CD4-positive, alpha-beta T cell (primary cell): ENCODE measurements around the gene EGF. TPM values are rescaled to one million over a fixed set of nuclear protein-coding genes. Genes with fewer than 3 reads are reported as not detected.
"Not testable (repeated sequence)": the region's sequence is repeated elsewhere in the genome, so short reads cannot be mapped to it uniquely, and the experiment has no call there.

Experiments
- ATAC-seq: fragments of 200-7000 bp; cut with Tn5 transposase; one replicate; pipeline ENCODE4 v1.10.0; 2022; ENCODE audit warnings: mild to moderate bottlenecking; ENCODE audit not compliant: poor library complexity
- CTCF ChIA-PET: fragments of 350-600 bp; sonication (Branson Sonifier 250); formaldehyde crosslinking; loops from one replicate; lab custom pipeline; 2021; ENCODE audit warnings: antibody characterized with exemption, inconsistent platforms; lab: Charles Lee
- POLR2A ChIA-PET: fragments of 350-600 bp; sonication (Branson Sonifier 250); formaldehyde crosslinking; loops from one replicate; lab custom pipeline; 2021; ENCODE audit warnings: antibody characterized with exemption, inconsistent platforms; lab: Charles Lee
- DNase-seq, 14 experiments: peaks; one replicate each; pipeline ENCODE4 v3.0.0-alpha.2; 2013 to 2020; ENCODE audit warnings: mixed read lengths in 2 of 14
- H3K27ac ChIP-seq, 2 donors: one replicate each; pipeline versions ENCODE4 v1.5.1 to v1.7.0; 2013; ENCODE audit warnings: low read length in 2 of 2, low read depth in 1 of 2, mild to moderate bottlenecking in 1 of 2
- H3K27me3 ChIP-seq, 2 experiments: 1 replicate in 1 of 2; 2 replicates in 1 of 2; pipeline versions ENCODE4 v1.6.1 to v1.7.0; 2013; ENCODE audit warnings: low read length in 2 of 2, control low read depth in 1 of 2, mild to moderate bottlenecking in 1 of 2, moderate library complexity in 1 of 2; ENCODE audit not compliant: insufficient read depth in 2 of 2, control insufficient read depth in 1 of 2
- H3K36me3 ChIP-seq: one replicate; pipeline ENCODE4 v1.6.1; 2013; ENCODE audit warnings: low read length, control low read depth; ENCODE audit not compliant: insufficient read depth
- H3K4me1 ChIP-seq: one replicate; pipeline ENCODE4 v1.6.1; 2013; ENCODE audit warnings: low read length, control low read depth; ENCODE audit not compliant: insufficient read depth
- H3K4me3 ChIP-seq: one replicate; pipeline ENCODE4 v1.5.1; 2013; ENCODE audit warnings: mild to moderate bottlenecking, low read length, moderate library complexity
- H3K9me3 ChIP-seq, 2 experiments: 1 replicate in 1 of 2; 2 replicates in 1 of 2; pipeline versions ENCODE4 v1.6.1 to v1.7.0; 2013; ENCODE audit warnings: low read length in 2 of 2, mild to moderate bottlenecking in 2 of 2, control low read depth in 1 of 2, moderate library complexity in 1 of 2; ENCODE audit not compliant: control insufficient read depth in 1 of 2, insufficient read depth in 1 of 2
- H3K27ac Mint-ChIP-seq: one replicate; pipeline ENCODE4 v1.8.0; 2020; ENCODE audit warnings: mixed read lengths
- H3K27me3 Mint-ChIP-seq: one replicate; pipeline ENCODE4 v1.8.0; 2021; ENCODE audit warnings: mixed read lengths
- H3K36me3 Mint-ChIP-seq: one replicate; pipeline ENCODE4 v1.8.0; 2021; ENCODE audit warnings: low read depth, mixed read lengths
- H3K4me1 Mint-ChIP-seq: one replicate; pipeline ENCODE4 v1.8.0; 2021; ENCODE audit warnings: low read depth, mixed read lengths
- H3K4me3 Mint-ChIP-seq: one replicate; pipeline ENCODE4 v1.8.0; 2020; ENCODE audit warnings: mild to moderate bottlenecking, mixed read lengths
- H3K9me3 Mint-ChIP-seq: one replicate; pipeline ENCODE4 v1.8.0; 2020; ENCODE audit warnings: mixed read lengths
- CTCF ChIP-seq: fragments of 200-600 bp; IDR thresholded peaks from one replicate; pipeline ENCODE4 v1.8.0; 2022; ENCODE audit warnings: antibody characterized with exemption, mild to moderate bottlenecking
- intact Hi-C, 2 experiments: fragments of 100-400 bp; cut with DNase I in 1 of 2; cut with micrococcal nuclease in 1 of 2; formaldehyde crosslinking; loops; one replicate each; pipeline versions ENCODE4 v1.15.1 to v1.9.0; 2023 to 2025; cut with DNase I, micrococcal nuclease
- total RNA-seq, 174 experiments: library from RNA in 2 of 174; stranded (reverse) in 2 of 174; gene quantifications; one replicate each; pipeline ENCODE4 v1.2.3 and lab custom pipeline; 2021 to 2026

The EGF gene
- total RNA-seq, 2 experiments from 2014 or later, result not detected

- no peak for DNase-seq
Observed at GRCh38 chr4:109946120-109946519, 33.4 kb downstream of the EGF start.

GRCh38 chr4:109947457-109947856 is 34.8 kb downstream of the EGF start:
- Histone ChIP-seq H3K9me3 (no peaks in the 10 kb centered on the region), H3K36me3 (no peaks in the 10 kb centered on the region), H3K4me1 (no peaks in the 10 kb centered on the region), H3K27me3 (no peaks in the 10 kb centered on the region), H3K4me3 (no peak overlapping the region), H3K27ac (no peak overlapping the region)
- ChIA-PET CTCF (no interaction called here), POLR2A (no interaction called here)
- DNase-seq, result no peak
- intact Hi-C loops, result no loop called here
- H3K27ac Mint-ChIP-seq, result no peak overlapping the region
- no peaks in the 10 kb centered on the region for H3K9me3 Mint-ChIP-seq
- H3K36me3 Mint-ChIP-seq, result no peaks in the 10 kb centered on the region
- no peaks in the 10 kb centered on the region for H3K4me1 Mint-ChIP-seq
- no peak for TF ChIP-seq CTCF
- peaks cover 4% of the 10 kb centered on the region for H3K27me3 Mint-ChIP-seq
- no peak overlapping the region for H3K4me3 Mint-ChIP-seq
- ATAC-seq, result no peak

More at GRCh38 chr4:109946120-109946519, 33.4 kb downstream of the EGF start:
- no peak for TF ChIP-seq CTCF
- H3K4me1 ChIP-seq, result no peaks in the 10 kb centered on the region
- POLR2A ChIA-PET, result no interaction called here
- Mint-ChIP-seq H3K9me3 (no peaks in the 10 kb centered on the region), H3K4me3 (no peak overlapping the region), H3K27ac (no peak overlapping the region), H3K4me1 (no peaks in the 10 kb centered on the region), H3K27me3 (peaks cover 8% of the 10 kb centered on the region), H3K36me3 (no peaks in the 10 kb centered on the region)
- ATAC-seq, result no peak
- intact Hi-C loops, result no loop called here
- CTCF ChIA-PET, result no interaction called here
- no peak overlapping the region for H3K4me3 ChIP-seq
- H3K36me3 ChIP-seq, result no peaks in the 10 kb centered on the region
- H3K27me3 ChIP-seq, result no peaks in the 10 kb centered on the region
- no peak overlapping the region for H3K27ac ChIP-seq
- no peaks in the 10 kb centered on the region for H3K9me3 ChIP-seq

- H3K27me3 Mint-ChIP-seq, result peaks cover 4% of the 10 kb centered on the region
- intact Hi-C loops, result no loop called here
- H3K4me1 Mint-ChIP-seq, result no peaks in the 10 kb centered on the region
- H3K36me3 Mint-ChIP-seq, result no peaks in the 10 kb centered on the region
- no peaks in the 10 kb centered on the region for H3K36me3 ChIP-seq
- no peak overlapping the region for H3K27ac Mint-ChIP-seq
- ChIA-PET CTCF (no interaction called here), POLR2A (no interaction called here)
- no peak overlapping the region for H3K4me3 ChIP-seq
- no peaks in the 10 kb centered on the region for H3K27me3 ChIP-seq
- TF ChIP-seq CTCF, result no peak
- no peaks in the 10 kb centered on the region for H3K9me3 Mint-ChIP-seq
- H3K27ac ChIP-seq, result no peak overlapping the region
- no peaks in the 10 kb centered on the region for H3K9me3 ChIP-seq
- ATAC-seq, result no peak
- H3K4me1 ChIP-seq, result no peaks in the 10 kb centered on the region
- no peak for DNase-seq
- H3K4me3 Mint-ChIP-seq, result no peak overlapping the region
Observed at GRCh38 chr4:109947918-109948317, 35.2 kb downstream of the EGF start.

GRCh38 chr4:109949099-109949718 is 36.5 kb downstream of the EGF start:
- H3K27ac ChIP-seq, H3K9me3 Mint-ChIP-seq, H3K4me3 ChIP-seq, H3K4me1 ChIP-seq, H3K36me3 Mint-ChIP-seq, H3K4me1 Mint-ChIP-seq, H3K9me3 ChIP-seq, H3K27ac Mint-ChIP-seq, H3K36me3 ChIP-seq, H3K4me3 Mint-ChIP-seq, intact Hi-C loops, POLR2A ChIA-PET, ATAC-seq, H3K27me3 ChIP-seq, DNase-seq, H3K27me3 Mint-ChIP-seq, CTCF ChIA-PET: not testable (repeated sequence)
